GM03348 (cell line): ENCODE measurements around the gene SLC4A4.

Source experiments
- DNase-seq: peaks from one replicate; pipeline ENCODE4 v3.0.0; 2012; ENCODE audit warnings: low spot score

The SLC4A4 gene

DNA sequence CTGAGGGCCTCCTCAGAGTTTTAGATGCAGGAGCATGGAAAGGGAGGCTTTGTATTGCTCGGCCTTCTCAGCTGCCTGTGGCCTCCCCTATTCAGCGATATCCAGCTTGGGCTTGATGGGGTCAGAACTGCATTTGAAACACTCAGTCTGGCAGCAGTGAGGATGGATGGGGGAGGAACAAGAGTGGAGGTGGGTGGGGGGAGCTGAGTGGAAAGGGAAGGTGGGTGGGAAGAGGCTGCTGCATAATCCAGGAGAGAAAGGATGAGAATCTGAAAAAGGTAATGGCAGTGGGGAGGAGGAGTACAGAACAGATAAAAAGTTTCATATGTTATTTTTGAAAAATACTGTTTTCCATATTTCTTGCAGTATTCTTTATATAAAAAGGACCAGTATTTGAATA lies 202.7 kb downstream of the SLC4A4 start:
- no peak for DNase-seq

DNA sequence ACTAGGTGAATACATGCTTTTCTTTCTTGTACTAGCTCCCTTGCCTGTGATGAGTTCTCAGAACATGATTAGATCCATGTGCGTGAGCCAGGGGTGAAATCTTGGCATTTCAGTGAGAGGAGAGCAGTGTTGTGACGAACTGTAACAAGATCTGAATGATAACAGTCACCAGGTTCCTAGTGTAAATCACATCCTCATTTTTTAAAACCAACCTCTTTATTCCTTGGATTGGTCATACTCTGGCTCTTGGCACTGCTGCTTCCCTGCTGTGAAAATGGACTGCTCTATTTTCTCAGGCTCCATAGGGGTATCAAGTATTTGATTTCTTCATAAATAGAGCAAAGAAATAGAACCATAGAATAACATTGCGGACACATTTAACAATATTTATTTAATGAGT lies 206.3 kb downstream of the SLC4A4 start:
- no peak for DNase-seq

DNA sequence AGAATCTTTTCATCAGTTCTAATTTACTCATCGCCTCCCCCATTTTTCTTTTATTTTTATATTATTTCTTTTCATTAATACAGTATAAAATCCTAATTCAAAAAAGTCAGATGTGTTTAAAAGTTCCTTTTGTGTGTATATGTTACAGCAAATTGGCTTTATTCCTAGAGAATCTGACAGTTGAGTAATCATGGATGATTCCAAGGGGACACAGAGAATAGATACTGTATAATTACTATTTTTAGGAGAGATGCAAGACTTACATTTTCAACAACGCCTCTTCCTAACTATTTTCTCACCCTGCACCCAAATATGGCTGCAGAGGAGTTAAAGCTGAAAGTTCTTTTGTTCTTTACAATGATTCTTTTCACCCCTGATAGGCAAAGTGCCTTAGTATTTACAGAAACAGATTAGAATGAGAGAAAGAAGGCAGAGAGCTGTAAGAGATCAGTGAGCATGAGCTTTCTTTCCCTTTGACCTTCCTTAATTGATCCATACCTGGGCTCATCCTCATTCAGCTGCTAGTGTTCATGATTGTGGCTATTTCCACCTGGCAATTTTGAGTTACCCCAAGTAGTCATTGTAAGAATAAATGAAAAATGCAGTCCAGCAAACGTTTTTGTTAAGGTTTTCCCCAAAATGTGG lies 210.8 kb downstream of the SLC4A4 start:
- DNase-seq = no peak

DNA sequence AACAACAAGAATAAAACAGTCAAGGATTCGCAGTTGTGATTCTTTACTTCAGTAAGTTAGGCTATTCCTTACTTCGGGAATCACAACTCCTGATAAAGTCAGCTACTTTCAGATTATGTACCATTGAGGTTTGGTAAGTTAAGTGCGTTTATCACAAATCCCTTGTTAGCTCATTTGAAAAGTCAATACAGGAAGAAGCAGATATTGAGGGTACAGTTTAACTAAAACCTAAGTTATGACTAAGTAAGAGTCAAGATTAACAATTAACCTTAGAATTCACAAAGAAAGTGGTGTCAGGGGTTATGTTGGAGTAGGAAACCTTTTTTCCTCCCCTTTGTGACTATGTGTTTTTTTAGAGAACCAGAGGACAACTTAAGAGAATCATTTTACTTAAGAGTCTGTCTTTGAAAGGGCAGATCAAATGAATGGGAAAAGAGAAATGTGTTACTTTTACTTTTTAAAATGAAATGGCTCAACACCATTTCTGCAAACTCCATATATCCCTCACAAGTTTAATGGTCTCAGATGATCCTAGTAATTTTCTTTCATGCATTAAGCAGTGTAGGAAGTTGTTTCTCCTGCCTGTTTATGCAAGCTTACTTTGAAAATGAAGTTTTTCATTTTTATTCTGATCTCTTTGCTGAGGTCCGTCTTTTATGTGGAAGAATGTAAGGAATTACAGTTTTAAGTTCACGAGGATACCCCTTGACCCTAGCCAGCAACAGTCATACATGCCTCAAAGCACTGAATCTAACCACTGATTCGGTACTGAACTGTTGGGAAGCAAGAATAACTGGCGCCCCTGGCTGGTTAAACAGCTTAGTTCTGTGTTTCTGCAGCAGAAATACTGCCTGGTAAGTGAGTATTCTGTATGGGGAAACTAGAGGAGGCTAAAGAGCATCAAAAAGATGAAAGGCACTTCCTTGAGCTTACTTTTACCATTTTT lies 211.7 kb downstream of the SLC4A4 start:
- peak; percentile 15 for DNase-seq

DNA sequence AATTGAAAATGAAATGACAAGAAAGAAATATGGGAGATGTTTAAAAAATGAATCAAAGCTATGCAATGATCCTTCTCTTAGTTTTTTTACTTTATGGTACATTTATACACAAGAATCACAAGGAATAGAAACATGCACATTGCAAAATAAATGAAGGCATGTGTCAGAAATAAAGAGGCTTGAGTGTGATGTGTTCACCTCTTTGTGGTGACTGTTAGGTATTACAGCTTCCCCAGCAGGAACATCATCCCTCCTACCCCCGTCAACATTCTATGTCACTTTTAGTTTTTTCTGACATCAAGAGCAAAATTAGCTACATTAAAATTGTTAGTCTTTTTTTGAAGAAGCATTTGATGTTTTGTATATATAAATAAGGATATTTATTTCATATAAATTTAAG lies 214.8 kb downstream of the SLC4A4 start:
- peak; percentile 55 for DNase-seq

DNA sequence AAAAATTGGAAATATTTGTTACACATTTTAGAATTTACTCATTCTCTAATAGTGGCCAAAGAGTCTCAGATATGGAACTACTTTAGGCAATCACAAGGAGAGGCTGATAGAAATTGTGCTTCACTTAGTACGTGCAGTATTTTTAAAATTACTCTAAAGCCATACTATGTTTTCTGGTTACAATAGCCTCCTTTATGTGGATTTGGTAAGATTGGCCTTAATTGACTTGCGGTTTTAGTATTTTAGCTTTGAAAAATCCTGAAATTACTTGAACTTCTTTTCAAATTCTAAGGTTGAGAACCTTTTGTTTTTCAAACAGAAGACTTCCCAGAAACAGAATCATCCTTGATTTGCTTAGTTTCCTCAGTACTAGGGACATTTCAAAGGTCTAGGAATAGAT lies 215.2 kb downstream of the SLC4A4 start:
- no peak for DNase-seq

DNA sequence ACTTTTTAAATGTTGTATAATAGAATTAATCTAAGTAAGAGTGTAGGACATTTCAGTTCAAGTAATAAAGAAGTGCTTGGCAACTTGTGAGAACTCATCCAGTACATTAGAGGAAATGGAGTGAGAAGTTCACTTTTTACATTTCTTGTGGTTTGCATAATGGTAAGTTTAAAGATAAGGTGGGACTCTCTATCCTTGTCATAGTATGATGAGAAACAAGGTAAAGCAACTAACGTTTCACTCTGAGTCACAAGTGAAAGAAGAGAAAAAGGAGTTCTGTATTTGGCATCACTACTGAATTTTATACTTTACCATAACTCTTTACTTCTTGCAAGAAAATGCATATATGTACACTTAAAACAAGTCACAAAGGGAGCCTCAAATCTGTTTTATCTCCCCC lies 219.4 kb downstream of the SLC4A4 start:
- no peak for DNase-seq

DNA sequence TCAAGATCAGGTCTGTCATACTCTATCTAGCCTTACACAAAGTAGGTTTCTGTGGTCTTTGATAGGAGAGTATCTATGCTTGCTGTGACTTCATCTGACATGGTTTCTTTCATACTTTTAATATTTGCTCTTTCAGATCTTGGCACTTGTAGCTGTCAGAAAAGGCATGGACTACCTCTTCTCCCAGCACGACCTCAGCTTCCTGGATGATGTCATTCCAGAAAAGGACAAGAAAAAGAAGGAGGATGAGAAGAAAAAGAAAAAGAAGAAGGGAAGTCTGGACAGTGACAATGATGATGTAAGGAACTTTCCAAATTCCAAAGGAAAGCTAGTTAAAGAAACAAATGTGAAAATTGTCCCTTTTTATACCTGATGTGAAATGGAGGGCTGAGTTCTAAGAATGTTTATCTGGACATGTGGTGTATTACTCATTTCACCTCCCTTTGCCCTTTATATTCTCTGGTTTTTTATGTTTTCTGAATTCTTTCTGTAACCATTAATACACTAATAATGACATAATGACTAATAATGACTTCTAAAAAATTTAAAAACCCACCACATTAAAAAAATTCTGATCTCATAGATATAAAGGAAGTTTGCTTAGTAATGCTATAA lies 221.2 kb downstream of the SLC4A4 start:
- peak; percentile 10 for DNase-seq

DNA sequence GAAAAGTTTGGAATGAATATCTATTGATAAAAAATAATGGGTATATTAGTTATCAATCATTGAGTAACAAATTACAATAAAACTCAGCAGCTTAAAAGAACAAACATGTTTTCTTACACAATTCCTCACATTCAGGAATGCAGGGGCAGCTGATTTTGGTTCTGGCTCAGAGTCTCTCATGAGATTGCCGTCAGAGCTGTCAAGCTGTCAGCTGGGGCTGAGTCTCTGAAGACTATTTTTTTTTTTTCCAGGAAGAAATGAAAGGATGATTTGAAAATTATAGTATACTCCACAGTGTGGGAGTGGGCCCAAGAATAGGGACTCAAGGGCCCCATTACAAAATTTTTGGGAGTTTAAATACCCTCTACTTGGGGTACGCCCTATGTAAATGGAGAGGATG lies 226.0 kb downstream of the SLC4A4 start:
- no peak for DNase-seq

DNA sequence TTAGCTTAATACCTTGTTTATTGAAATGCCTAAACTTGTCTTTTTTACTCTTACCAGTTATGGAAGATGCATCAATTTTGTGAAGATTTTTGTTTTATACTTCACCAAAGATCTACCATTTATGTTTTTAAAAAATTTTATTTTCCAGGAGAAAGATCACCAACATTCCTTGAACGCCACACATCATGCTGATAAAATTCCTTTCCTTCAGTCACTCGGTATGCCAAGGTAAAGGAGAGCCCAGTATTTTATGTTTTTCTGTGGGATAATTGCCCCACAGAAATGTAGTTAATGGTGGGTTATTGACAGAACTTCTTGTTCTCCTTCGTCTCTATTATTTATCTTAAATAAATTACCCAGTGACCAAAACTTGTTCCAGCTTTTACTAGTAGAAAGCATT lies 228.0 kb downstream of the SLC4A4 start:
- DNase-seq = no peak

DNA sequence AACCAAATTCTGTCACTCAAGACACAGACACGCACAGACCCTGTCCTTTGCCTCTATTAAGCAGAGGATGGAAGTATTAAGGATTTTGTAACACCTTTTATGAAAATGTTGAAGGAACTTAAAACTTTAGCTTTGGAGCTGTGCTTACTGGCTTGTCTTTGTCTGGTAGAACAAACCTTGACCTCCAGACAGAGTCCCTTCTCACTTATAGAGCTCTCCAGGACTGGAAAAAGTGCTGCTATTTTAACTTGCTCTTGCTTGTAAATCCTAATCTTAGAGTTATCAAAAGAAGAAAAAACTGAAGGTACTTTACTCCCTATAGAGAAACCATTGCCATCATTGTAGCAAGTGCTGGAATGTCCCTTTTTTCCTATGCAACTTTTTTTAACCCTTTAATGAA lies 229.3 kb downstream of the SLC4A4 start:
- no peak for DNase-seq

DNA sequence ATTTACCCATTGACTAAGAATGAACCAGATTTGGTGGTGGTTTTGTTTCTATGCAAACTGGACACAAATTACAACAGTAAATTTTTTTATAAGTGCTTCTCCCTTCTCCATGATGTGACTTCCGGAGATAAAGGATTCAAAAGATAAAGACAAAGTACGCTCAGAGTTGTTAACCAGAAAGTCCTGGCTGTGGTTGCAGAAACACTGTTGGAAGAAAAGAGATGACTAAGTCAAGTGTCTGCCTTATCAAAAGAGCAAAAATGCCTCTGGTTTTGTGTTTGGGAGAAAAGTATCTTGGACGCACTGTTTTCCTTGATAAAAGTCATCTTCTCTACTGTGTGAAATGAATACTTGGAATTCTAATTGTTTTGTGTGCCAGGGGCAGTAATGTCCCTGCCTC lies 231.7 kb downstream of the SLC4A4 start:
- no peak for DNase-seq

DNA sequence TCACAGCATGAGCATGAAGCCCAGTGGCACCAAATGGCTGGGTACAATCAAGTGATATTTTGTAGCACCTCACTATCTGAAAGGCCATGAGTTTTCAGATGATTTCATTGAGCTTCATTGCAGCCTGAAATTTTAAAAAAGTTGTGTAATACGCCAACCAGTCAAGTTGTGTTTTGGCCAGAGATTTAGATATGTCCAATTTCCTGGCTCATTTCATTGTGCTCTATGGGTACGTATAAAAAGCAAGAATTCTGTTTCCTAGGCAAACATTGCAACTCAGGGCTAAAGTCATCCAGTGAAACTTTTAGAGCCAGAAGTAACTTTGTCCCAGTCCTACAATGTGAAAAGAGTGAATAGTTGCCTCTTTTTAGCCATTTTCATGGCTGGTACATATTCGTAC lies 232.5 kb downstream of the SLC4A4 start:
- DNase-seq = no peak

DNA sequence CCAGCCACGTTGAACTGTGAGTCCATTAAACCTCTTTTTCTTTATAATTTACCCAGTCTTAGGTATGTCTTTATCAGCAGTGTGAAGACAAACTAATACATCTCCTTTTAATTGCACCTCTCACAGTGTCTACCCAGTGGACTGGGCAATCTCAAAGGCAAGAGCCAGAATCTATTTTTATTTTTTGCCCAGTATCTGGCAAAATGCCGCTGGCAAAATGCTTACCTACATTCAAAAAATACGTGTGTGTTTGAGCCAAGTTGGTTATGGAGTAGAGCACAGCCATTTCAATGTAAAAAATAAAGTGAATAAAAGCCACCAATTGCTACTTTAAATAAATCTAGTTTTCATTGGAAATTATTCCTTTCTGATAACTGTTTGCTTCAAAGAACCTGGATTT lies 245.2 kb downstream of the SLC4A4 start:
- no peak for DNase-seq

DNA sequence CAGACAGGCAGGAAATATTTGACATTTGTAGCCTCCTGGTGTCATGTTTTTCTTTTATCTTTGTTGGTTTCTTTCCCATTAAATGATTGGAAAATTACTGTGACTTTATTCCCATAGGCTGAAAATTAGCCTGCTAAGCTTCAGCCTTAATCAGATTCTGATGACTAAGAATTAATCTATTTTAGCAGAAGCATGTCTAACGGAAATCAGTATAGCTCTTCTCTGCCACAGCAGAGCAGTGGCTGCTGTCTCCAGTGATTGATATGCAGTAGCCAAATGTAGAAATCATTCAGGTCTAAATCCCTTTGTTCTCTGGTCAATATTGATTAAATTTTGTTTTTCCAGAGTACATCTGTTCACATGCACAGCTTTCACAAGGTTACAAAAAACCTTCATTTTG lies 245.8 kb downstream of the SLC4A4 start:
- no peak for DNase-seq

DNA sequence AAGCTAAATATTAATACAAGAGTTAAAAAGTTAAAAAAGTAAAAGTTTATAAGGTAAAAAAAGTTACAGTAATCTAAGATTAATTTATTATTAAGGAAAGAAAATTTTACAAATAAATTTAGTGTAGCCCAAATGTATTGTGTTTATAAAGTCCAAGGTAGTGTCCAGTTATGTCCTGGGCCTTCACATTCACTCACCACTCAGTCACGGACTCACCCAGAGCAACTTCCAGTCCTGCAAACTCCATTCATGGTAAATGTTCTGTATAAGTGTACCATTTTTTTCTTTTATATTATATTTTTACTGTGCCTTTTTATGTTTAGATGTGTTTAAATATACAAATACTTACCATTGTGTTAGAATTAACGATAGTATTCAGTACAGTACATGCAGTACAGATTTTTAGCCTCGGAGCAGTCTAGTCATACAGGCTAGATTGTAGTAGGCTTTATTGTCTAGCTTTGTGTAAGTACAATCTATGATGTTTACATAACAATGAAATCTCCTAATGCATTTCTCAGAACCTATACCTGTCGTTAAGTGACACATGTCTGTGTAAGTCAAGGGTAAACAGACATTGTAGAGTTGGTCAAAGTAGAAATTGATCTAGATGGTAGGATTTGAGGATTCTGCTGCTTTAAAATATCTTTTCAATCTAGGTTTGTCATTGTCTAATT lies 247.4 kb downstream of the SLC4A4 start:
- no peak for DNase-seq

DNA sequence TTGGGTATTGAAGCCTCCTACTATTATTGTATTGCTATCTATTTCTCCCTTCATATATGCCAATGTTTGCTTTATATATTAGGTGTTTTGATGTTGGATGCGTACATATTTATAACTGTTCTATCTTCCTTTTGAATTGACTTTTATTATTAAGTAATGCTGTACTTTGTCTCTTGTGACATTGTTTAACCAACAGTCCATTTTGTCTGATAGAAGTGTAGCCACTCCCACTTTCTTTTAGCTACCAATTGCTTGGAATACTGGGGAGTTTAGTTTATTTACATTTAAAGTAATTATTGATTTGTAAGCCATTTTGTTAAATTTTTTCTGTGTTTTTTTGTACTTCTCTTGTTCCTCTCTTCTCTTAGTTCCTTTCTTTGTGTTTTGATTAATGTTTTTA lies 249.2 kb downstream of the SLC4A4 start:
- no peak for DNase-seq

DNA sequence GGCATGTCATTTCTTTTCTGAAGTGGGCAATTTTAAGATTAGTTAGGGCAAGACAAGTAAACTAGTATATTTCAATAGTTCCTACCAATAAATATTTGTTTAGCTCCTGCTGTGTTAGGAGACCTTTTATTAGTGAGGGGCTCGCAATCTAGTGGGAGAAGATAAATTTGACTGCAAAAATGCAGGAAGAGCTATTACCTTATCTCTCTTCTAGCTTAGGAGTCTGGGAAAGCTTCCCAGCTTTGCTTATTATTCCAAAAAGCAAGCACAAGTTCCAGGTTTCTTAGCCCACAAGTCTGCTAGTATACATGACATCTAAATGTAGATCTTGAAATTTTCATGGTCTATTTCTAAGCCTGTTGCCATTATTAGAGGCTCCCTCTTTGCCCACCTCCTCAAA lies 254.0 kb downstream of the SLC4A4 start:
- DNase-seq = no peak

DNA sequence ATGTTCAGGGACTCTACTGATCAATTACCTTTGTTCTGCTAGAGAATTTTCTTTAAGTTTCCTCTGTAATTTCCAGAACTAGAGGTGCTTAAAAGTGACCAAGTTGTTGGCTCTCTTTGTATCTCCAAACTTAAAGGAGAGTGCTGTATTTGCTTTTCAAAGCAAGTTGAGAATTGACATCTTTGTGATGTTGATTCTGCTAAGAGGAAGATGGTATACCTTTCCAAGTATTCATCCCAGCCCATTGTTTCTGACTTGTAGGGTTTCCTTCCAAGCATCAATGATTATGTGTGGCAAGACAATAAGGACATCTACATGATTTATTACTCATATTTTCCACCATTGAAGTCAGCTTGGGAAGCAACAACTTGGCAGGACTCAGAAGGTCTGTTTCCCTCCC lies 254.5 kb downstream of the SLC4A4 start:
- no peak for DNase-seq

DNA sequence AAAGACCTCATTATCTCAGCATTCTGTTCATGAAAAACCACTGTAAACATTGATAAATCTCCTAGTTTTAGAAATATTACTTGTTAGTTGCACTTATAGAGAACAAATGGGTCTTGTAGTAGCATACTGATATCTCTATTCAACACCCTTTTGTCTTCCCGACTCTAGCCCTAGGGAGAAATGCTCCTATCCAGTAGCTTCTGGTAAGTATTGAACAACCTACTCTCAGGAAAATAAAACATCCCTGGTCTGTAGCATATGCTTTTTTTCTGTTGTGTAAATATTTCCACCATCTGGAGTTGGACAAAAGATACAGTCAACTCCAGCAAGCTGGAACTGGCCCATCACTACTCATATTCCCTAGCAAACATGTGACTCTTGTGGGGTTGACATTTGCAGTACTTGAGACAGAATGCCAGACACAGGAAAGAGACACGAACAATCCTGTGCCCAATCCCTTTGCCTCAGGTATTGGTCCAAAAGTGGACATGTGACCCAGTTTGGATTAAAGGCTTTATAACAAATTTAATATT lies 256.8 kb downstream of the SLC4A4 start:
- no peak for DNase-seq

DNA sequence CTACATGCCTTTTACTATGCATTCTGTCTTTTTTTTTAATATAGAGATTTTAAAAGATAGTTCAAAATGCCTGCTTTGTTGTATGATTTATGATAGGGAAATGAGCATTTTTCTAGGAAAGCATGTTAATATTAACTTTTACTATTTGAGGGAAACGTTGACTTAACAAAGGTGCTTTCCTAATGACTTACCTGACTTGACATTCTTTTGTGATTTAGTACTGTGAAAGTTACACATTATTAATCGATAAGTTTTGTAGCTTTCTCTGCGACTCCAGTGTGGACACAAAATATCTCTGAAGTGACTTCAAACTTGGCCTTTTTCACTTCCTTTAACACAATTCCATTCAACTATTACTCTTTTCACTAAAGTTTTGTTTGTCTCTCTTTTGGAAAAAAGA lies 260.8 kb downstream of the SLC4A4 start:
- DNase-seq = no peak

DNA sequence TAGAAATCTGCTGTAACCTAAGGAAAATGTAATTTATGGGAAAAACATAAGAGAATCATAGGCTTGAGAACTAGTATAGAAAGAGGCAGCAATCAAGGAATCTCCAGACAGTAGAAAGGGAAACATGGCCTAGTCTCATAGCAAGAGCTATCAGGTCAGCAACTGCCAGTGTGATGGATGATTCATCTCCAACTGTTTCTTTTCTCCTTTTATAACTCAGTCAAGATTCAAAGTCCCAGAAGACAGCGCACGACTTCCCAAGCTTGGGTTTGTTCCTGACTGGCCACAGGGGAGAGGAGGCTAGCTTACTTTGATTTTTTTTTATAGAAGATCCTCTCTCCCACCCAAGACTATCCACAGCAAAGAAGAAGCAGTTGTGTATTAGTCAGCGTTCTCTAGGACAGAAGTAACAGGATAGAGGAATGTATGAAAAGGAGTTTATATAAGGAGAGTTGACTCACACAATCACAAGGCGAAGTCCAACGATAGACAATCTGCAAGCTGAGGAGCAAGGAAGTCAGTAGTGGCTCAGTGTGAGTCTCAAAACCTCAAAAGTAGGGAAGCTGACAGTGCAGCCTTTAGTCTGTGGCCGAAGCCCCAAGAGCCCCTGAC lies 263.6 kb downstream of the SLC4A4 start:
- DNase-seq = no peak
